Measurements from ENCODE around the gene CNTRL.

CNTRL gene

GRCh38 chr9:121201738-121202533 lies 127.2 kb downstream of the CNTRL start, which contains the start of gene RAB14:
Gene RAB14 (minus strand): TSS chr9:121201869. CDS start chr9:121193412, 8,457 bp downstream.
- peak; percentile 100 for DNase-seq (ENCODE audit: low read depth)

GRCh38 chr9:121204121-121204520 lies 129.4 kb downstream of the CNTRL start:
- no peak for DNase-seq (ENCODE audit: low read depth)

GRCh38 chr9:121204611-121205010 lies 129.9 kb downstream of the CNTRL start:
- DNase-seq (ENCODE audit: low read depth): no peak

- no peak for DNase-seq (ENCODE audit: low read depth)
Measured at GRCh38 chr9:121206516-121207370, 132.0 kb downstream of the CNTRL start.

- no peak for DNase-seq (ENCODE audit: low read depth)
Measured at GRCh38 chr9:121207371-121207940, 132.7 kb downstream of the CNTRL start.

- DNase-seq (ENCODE audit: low read depth): no peak
Measured at GRCh38 chr9:121210536-121210935, 135.8 kb downstream of the CNTRL start.

- DNase-seq (ENCODE audit: low read depth): peak; percentile 5
Measured at GRCh38 chr9:121213136-121213806, 138.5 kb downstream of the CNTRL start.

GRCh38 chr9:121214005-121214404 lies 139.2 kb downstream of the CNTRL start:
- no peak for DNase-seq (ENCODE audit: low read depth)

GRCh38 chr9:121216271-121216805 lies 141.6 kb downstream of the CNTRL start:
- DNase-seq (ENCODE audit: low read depth): no peak

GRCh38 chr9:121217609-121218292 lies 143.0 kb downstream of the CNTRL start:
- no peak for DNase-seq (ENCODE audit: low read depth)

- DNase-seq (ENCODE audit: low read depth): no peak
Measured at GRCh38 chr9:121218357-121219027, 143.7 kb downstream of the CNTRL start.

GRCh38 chr9:121219530-121219929 lies 144.8 kb downstream of the CNTRL start:
- no peak for DNase-seq (ENCODE audit: low read depth)

- no peak for DNase-seq (ENCODE audit: low read depth)
Measured at GRCh38 chr9:121220996-121221663, 146.4 kb downstream of the CNTRL start.

- DNase-seq (ENCODE audit: low read depth): no peak
Measured at GRCh38 chr9:121221664-121222055, 146.9 kb downstream of the CNTRL start.

- no peak for DNase-seq (ENCODE audit: low read depth)
Measured at GRCh38 chr9:121222524-121223171, 147.9 kb downstream of the CNTRL start.

GRCh38 chr9:121225240-121225639 lies 150.5 kb downstream of the CNTRL start:
- no peak for DNase-seq (ENCODE audit: low read depth)

- DNase-seq (ENCODE audit: low read depth): no peak
Measured at GRCh38 chr9:121226175-121226574, 151.4 kb downstream of the CNTRL start.
